Tongue (tissue), 2 donors: ENCODE results near the gene FNIP1. TPM values are rescaled to one million over a fixed set of nuclear protein-coding genes. Genes with fewer than 3 reads are reported as not detected.
"Not testable (repeated sequence)": the region's sequence is repeated elsewhere in the genome, so short reads cannot be mapped to it uniquely, and the experiment has no call there.

Experiments
- DNase-seq: peaks from one replicate; pipeline ENCODE4 v3.0.0-alpha.2; 2015
- total RNA-seq: library from RNA; depleted of rRNA; stranded (reverse); fragments of >200 nt; gene quantifications from one replicate; pipeline ENCODE4 v1.2.3, GENCODE V29; 2014

Gene FNIP1
- total RNA-seq, 1 donor from 2014 or later: 74.8 TPM

DNA sequence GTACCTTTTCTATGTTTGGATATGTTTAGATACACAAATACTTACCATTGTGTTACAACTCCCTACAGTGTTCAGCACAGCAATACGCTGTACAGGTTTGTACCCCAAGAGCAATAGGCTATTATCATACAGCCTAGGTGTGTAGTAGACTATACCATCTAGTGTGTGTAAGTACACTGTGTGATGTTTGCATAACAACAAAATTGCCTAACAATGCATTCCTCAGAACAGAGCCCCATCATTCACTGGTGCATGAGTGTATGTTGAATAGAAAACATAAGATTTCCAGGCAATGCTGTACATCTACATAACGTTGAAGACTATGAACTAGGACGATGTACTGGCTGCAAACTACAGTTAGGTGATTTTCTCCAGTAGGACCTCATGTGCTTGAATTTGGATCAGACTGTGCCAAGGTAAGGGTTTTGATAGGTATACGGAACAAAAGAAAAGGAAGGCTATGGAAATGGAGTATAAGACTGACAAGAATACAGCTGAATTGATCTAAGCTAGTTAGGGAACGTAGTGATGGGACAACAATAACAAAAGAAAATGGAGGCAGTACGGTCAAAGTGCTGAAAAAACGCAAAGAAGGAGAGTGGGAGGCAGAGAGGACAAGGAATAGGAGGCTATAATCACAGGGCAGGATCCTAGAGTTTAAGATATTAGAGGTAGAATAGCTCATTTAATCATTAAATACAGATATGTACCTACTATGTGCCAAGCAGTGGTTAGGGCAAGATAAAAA, 46.9 kb downstream of the FNIP1 start:
- no peak for DNase-seq

DNA sequence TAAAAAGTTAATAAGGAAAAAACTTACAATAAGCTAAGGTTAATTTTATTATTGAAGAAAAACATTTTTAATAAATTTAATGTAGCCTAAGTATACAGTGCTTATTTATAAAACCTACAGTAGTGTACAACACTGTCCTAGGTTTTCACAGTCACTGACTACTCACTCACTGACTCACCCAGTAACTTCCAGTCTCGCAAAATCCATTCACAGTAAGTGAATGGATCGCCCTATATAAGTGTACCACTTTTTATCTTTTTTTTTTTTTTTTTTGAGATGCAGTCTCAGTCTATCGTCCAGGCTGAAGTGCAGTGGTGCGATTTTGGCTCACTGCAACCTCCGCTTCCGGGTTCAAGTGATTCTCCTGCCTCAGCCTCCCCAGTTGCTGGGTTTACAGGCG, 47.7 kb downstream of the FNIP1 start:
- DNase-seq: no peak

DNA sequence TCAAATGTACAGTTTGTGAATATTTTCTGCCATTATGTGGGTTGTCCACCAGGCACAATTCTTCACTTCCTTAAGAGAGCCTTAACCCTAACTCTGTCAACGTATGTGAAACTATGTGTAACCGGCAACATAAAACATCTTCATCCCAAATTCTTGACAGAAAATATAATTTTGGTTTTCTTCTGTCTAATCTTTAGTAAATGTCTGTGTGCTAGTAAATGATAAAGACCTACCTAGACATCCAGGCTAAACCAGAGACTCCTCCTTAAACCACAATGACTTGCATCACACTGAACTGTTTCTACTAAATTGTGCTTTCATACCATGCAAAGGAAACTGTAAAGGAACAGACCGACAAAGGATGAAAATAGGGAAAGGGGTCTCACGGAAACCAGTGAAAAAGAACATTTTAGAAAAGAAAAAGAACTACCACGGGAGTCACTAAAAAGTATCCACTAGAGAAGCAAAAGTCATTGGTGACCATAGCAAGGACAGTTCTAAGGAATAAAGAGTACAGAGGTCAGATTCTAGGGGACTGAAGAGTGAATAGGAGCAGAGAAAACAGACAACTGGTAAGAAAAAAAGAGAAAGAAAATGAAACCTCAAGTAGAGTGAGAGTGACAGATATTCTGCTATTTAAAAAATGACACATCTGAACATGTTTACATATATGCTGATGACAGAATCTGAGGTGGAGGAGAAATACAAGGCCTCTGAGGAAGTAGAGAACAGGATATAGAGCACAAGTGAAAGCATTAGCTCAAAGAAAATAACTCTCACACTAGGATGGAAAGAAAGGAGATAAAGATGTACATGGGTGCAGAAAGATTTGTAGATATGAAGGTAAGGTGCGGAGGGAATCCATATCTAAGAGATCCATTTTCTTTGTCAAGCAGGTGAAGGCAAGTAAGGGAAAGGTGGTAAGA, 49.4 kb downstream of the FNIP1 start:
- DNase-seq: no peak

DNA sequence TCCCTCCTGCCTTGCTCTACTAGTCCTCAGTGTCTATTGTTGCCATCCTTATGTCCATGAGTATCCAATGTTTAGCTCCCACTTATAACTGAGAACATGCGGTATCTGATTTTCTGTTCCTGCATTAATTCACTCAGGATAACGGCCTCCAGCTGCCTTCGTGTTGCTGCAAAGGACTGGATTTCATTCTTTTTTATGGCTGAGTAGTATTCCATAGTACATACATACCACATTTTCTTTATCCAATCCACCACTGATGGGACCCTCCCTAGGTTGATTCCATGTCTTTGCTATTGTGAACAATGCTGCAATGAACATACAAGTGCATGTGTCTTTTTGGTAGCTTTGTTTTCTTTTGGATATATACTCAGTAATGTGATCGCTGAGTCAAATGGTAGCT, 50.4 kb downstream of the FNIP1 start:
- no peak for DNase-seq

DNA sequence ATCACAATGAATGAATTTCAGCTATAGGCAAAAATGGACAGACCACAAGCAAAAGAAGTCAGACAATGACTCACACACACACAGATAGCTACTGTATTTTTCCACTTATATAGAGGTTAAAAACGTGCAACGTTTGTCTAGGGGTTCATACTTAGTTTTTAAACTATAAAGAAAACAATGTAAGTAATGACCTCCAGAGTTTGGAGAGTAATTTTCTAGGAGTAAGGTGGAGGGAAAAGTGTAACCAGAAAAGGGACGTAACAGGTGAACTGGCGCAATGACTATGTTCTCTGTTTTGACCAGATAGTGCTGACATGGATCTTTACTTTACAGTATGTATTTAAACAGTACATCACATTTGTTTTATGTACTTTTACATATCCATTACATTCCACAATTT, 51.1 kb downstream of the FNIP1 start:
- DNase-seq: no peak

DNA sequence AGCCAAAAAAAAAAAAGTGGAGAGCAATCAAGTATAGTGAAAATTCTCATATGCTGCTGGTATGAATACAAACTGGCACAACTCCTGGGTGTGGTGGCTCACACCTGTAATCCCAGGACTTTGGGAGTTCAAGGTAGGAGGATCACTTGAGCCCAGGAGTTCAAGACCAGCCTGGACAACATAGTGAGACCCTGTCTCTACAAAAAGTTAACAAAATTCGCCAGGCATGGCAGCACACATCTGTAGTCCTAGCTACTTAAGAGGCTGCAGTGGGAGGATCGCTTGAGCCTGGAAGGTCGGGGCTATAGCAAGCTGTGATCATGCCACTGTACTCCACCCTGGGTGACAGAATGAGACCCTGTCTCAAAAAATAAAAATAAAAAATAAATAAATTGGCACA, 51.7 kb downstream of the FNIP1 start:
- no peak for DNase-seq

GRCh38 chr5:131740477-131740876, 56.3 kb downstream of the FNIP1 start:
- no peak for DNase-seq

DNA sequence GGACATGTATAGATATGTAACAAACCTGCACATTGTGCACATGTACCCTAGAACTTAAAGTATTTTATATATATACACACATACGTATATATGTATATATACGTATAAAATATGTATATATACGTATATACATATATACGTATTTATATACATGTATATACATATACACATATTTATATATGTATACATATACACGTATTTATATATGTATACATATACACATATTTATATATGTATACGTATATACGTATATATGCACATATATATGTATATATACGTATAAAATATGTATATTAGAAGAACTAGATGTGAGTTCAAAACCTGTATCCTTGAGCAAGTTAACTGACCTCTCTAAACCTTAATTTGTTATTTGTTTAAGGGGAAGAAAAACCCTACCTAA, 61.4 kb downstream of the FNIP1 start:
- no peak for DNase-seq

GRCh38 chr5:131734939-131735338, 61.9 kb downstream of the FNIP1 start:
- not testable (repeated sequence) for DNase-seq

DNA sequence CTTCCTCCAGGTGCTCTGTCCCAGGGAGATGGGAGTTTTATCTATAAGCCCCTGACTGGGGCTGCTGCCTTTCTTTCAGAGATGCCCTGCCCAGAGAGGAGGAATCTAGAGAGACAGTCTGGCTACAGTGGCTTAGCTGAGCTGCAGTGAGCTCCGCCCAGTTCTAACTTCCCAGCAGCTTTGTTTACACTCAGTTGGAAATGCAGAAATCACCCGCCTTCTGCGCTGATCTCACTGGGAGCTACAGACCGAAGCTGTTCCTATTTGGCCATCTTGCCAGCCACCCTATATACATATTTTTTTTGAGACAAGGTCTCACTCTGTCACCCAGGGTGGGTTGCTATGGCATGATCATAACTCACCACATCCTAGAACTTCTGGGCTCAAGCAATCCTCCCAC, 67.5 kb downstream of the FNIP1 start:
- not testable (repeated sequence) for DNase-seq

- not testable (repeated sequence) for DNase-seq
These were observed 72.7 kb downstream of the FNIP1 start for GRCh38 chr5:131724089-131724488.

DNA sequence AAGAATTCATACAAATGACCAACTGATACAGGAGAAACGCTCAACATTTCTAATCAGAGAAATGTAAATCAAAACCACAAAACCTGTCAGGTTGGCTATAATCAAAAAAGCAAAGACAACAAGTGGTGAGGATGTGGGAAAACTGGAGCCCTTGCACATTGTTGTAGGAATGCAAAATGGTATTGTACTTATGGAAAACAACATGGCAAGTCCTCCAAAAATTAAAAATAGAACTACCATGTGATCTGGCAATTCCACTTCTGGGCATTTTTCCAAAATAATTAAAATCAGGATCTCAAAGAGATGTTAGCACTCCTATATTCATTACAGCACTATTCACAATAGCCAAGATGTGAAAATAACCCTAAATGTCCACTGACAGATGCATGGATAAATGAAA, 76.1 kb downstream of the FNIP1 start:
- no peak for DNase-seq

DNA sequence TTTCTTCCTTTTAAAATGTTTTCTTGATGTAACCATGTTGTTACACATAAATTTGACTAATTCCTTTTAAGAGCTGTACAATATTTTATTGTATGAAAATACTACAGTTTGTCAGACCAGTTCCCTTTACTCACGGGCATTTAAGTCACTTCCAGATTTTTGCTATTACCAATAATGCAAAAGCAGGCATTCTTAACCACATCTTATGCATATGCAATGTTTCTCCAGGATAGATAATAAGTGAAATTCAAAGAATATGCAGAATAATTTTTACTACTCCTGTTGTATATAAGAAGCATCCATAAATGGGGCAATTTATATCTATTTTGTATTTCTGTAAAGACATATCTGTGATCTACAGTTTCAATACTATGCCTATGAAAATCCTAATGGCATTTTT, 77.3 kb downstream of the FNIP1 start:
- no peak for DNase-seq

- no peak for DNase-seq
These were observed 78.3 kb downstream of the FNIP1 start for GRCh38 chr5:131718487-131719014.

GRCh38 chr5:131717164-131717563, 79.7 kb downstream of the FNIP1 start:
- DNase-seq: not testable (repeated sequence)

DNA sequence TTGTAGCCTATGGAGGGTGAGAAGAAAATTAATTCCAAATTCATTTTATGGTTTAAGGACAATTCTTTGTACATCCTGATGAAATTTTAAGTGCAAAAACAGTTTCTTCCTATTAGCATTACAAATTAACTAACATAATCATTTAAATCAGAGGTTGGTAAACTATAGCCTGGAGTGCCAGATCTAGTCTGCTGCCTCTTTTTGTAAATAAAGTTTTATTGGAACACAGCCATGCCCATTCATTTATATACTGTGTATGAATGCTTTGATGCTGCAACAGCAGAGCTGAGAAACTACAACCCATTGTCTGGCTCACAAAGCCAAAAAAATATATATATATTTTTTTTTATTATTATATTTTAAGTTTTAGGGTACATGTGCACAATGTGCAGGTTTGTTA, 80.2 kb downstream of the FNIP1 start:
- no peak for DNase-seq

GRCh38 chr5:131710391-131710790, 86.4 kb downstream of the FNIP1 start:
- DNase-seq: no peak

GRCh38 chr5:131709043-131709442, 87.8 kb downstream of the FNIP1 start:
- no peak for DNase-seq

DNA sequence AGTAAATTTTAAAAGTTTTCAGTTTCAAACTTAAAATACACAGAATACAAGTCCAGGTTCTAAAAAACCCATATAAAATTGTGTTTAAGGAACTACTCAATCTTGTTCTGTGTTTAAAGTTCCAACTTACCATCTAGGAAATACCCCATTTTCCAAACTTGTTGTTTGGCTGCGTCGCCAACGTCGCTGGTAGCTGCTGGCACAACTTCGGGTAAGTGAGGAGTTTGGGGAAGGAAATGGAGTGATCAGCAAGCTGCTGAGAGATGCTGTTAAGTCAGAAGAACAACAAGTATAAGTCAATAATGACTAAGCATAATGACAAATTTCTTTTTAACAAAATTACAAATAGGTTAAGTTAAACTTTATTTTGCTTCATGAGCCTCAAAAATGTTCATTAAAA, 90.5 kb downstream of the FNIP1 start:
- DNase-seq: no peak

GRCh38 chr5:131694926-131695325, 101.9 kb downstream of the FNIP1 start:
- DNase-seq: no peak

GRCh38 chr5:131693894-131694293, 102.9 kb downstream of the FNIP1 start:
- DNase-seq: no peak

- DNase-seq: no peak
These were observed 111.2 kb downstream of the FNIP1 start for GRCh38 chr5:131685516-131686171.

DNA sequence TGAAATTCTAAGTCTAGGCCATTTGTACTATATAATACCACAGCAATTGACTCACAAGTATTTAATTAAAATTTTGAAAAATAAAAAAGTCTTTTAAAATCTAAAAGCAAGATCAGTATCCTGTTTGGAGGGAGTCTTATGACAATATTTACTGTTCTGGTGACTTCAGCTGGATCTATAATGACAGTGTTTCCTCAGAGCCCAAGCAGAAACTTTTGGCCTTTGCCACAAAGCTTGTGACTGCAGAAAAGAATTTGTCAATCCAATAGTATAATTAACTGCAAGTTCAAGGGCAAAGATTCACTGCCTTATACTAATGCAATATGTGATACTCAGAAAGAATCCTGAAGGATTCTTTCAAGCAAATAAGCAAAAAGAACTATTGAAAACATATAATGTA, 112.2 kb downstream of the FNIP1 start:
- DNase-seq: no peak
